Measurements from ENCODE around the gene PIEZO2.
"Not testable (repeated sequence)": the region's sequence is repeated elsewhere in the genome, so short reads cannot be mapped to it uniquely, and the experiment has no call there.

The PIEZO2 gene

DNA sequence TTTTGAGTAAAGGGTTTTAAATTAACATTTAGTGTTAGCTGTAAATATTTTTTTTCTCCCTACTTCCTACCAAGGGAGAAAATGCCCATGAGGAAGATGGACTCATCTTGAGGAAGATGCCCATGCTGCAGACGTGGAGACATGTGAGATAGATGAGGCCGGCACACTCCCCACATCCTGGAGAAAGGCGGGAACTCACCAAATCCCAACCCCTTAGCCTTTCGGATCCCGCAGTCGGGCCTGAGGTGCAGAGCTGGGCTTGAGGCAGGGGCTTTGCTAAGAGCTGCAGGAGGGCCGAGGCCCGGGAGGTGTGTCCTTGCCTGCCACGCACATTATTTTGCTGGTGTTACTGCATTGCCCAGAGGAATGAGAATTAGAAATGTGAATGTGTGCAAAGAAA, 485.6 kb downstream of the PIEZO2 start:
- TF ChIP-seq JUND (IDR thresholded peaks at IDR 0.05; ENCODE audit: low read depth): no peak
- in situ Hi-C loops (cut with HindIII; ENCODE audit: low pct_unique_long_range_greater_than_20kb, low sequenced_read_pairs): no loop called here
- DNase-seq (ENCODE audit: low read depth in 1 of 2, low spot score in 1 of 2): no peak

DNA sequence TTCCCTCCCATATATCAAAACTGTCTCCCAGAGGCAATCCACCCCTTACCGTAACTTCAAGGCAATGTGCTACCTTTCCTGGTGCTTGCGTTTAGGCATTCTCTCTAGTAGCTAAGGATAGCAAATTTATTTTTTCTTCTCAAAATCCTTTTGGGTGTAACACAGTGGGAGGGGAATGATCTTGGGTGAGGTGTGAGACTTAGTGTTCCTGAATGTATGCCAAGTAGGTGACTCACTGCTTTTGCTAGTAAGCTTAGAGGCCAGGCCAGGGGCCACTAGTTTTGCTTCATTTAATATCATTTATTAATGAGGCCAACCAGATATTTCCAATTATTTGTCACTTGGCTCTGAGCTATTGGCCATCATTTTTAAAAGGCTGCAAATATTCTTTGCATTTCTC, 488.1 kb downstream of the PIEZO2 start:
- in situ Hi-C loops (cut with HindIII; ENCODE audit: low pct_unique_long_range_greater_than_20kb, low sequenced_read_pairs): no loop called here
- no peak for DNase-seq (ENCODE audit: low read depth in 1 of 2, low spot score in 1 of 2)
- no peak for TF ChIP-seq JUND (IDR thresholded peaks at IDR 0.05; ENCODE audit: low read depth)

DNA sequence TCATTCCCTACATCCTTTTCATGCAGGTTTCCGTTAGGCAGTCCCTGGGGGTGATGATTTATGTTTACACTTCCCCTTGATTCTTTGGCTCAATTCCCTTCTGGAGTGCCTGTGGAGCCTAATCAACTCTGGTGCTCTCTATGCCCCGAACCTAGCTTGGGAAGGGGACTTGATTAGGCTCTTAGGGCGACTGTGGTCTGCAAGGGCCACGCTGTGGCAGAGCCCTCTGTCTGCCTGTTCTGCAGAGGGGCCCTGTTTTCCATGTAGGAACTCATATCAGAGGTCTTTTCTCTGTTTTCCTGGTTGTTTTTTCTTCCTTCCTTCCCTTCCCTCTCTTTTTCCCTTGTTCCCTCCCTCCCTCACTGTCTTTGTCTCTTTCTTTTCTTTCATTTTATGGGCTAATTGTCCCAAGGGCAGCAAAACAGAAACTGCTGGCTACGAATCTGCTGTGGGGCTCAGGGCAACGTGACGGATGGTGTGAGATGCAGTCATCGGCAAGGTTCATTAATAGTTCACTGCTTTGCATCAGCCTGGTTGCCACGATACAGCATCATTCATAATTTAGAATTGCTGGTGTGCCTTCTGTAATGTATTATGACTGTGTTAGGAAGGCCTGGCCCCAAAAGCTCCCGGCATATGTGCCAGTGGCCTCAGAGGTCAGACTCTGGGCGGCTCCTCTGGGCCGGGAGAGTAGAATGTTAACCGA, 489.0 kb downstream of the PIEZO2 start:
- no peak for TF ChIP-seq JUND (IDR thresholded peaks at IDR 0.05; ENCODE audit: low read depth)
- in situ Hi-C loops (cut with HindIII; ENCODE audit: low pct_unique_long_range_greater_than_20kb, low sequenced_read_pairs): no loop called here

DNA sequence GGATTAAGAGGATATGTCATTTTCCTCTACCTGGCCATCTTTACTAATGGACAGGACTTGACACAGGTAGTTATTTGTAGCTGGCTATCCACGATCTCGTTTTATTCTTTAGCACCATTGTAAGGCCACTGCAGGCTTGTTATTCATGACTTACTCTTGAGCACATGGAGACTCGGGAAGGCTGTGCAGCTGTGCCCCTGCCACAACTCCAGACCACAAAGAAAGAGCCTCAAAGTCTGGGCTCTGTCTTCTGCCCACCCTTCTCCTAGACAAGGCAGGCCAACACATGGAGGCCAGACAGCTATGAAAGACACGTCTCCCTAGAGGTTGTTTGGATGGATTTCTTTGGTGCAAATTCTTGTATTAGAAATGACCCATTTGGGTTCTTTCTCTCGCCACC, 489.8 kb downstream of the PIEZO2 start:
- in situ Hi-C loops (cut with HindIII; ENCODE audit: low pct_unique_long_range_greater_than_20kb, low sequenced_read_pairs): no loop called here
- no peak for DNase-seq (ENCODE audit: low read depth in 1 of 2, low spot score in 1 of 2)
- no peak for TF ChIP-seq JUND (IDR thresholded peaks at IDR 0.05; ENCODE audit: low read depth)

More for the DNA sequence above, 489.0 kb downstream of the PIEZO2 start:
- DNase-seq (ENCODE audit: low read depth in 1 of 2, low spot score in 1 of 2): no peak

DNA sequence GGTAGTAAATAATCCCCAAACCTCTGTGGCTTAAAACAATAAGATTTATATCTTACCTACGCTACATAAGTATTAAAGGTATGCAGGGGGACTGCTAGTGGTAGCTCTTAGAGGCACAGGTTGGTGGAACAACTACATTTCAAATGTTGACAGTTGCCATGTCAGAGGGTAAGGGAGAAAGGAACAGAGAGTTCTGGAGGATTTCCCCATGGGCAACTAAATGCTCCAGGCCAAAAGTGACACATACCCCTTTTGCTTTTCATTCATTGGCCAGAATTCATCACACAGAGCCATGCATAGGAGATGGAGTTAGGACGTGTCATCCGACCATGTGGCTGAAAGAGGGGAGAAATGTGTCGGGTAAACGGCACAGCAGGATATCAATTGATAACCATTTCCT, 490.4 kb downstream of the PIEZO2 start:
- in situ Hi-C loops (cut with HindIII; ENCODE audit: low pct_unique_long_range_greater_than_20kb, low sequenced_read_pairs): no loop called here
- DNase-seq (ENCODE audit: low read depth in 1 of 2, low spot score in 1 of 2): no peak
- TF ChIP-seq JUND (IDR thresholded peaks at IDR 0.05; ENCODE audit: low read depth): no peak

DNA sequence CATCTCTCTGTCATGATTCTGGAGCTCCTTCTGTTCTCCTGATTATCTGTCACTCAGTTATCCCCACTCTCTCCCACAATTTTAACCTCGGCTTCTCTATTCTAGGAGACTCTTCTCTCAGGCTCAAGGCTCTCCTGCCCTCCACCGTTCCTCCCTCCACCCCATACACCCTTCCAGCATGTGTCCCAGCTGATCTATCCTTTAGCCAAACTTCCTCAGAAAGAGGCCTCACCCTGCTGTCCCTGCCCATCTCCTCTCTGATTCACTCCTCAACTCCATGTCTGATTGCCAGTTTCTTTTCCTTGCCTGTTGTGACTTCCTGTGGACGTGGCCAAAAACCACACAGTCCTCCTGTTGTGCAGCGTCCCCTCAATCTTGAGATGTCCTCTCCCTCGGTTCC, 505.4 kb downstream of the PIEZO2 start:
- DNase-seq (ENCODE audit: low read depth in 1 of 2, low spot score in 1 of 2); in situ Hi-C loops (cut with HindIII; ENCODE audit: low pct_unique_long_range_greater_than_20kb, low sequenced_read_pairs): not testable (repeated sequence)

DNA sequence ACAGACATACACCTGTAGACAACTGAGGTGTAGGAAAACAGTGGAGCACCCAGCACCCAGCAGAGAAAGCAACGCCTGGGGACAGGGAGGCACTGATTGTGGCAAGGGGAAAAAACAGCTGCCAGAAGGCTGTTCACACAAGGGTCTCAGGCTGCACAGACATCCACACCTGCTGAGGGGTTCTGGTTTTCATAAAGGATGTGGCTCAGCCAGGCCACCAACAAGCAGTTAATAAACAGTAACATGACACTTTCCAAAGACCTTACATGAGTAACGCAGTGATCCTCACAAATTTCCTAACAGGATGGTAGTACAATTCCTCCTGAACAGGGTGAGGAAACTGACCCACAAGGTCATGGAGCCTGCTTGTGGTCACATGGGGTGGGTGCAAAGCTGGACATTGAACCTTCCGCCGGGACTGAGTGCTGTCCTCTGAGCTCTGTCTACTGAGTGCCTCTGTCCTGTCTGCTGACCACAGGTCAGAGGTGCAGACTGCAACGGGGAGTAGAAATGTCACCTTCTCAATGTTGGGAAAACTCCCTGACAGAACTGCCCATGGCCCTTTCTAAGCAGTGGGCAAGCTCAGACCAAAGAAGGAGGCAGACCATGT, 506.3 kb downstream of the PIEZO2 start:
- DNase-seq (ENCODE audit: low read depth in 1 of 2, low spot score in 1 of 2); in situ Hi-C loops (cut with HindIII; ENCODE audit: low pct_unique_long_range_greater_than_20kb, low sequenced_read_pairs): not testable (repeated sequence)

DNA sequence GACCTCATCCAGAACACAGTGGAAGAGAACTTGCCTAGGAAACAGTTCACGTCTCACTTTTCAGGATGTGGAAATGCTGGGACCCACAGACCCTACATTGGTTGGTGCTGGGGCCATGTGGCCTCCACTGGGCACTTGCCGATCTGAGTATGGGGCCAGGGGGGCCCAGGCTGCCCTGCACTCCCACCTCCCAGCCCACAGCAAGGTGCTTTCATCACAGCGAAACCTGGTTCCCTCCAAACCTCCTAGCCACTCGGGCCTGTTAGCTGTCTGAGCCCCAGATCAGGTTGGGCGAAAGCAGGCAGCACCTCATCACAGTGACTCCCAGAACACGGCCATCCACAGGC, 510.9 kb downstream of the PIEZO2 start:
- in situ Hi-C loops (cut with HindIII; ENCODE audit: low pct_unique_long_range_greater_than_20kb, low sequenced_read_pairs): not testable (repeated sequence)

DNA sequence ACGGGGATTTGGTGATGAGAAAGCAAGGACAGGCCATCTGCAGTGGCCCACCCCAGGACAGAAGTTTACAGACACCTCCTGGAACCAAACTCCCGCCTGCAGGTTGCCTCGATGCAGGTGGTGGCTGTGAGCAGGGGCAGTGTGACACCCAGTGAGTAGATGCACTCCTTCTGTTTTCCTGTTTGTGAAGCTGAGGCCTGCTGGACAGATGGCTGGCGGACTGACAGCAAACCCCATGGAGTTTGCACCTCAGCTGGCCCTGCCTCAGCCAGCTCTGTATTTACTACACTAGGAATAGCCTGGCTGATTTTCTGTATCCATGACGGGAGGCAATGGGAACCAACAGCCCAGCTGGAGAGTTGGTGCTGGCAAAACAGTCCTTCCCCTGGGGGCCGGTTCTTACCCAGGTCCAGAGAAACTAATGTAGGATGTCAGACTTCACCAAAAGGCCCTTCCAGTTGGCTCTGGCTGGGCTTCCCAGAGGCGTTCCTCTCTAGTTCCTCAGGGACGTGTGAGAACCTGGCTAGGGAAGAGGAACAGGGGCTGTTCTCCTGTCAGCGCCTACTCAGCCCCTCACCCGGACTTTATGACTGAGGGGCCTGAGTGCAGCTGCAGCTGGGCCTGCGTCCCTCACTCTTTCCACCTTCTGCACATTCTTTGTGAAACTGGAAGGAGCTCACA, 511.4 kb downstream of the PIEZO2 start:
- DNase-seq (ENCODE audit: low read depth in 1 of 2, low spot score in 1 of 2); in situ Hi-C loops (cut with HindIII; ENCODE audit: low pct_unique_long_range_greater_than_20kb, low sequenced_read_pairs): not testable (repeated sequence)

More for the DNA sequence above, 510.9 kb downstream of the PIEZO2 start:
- not testable (repeated sequence) for DNase-seq (ENCODE audit: low read depth in 1 of 2, low spot score in 1 of 2)

DNA sequence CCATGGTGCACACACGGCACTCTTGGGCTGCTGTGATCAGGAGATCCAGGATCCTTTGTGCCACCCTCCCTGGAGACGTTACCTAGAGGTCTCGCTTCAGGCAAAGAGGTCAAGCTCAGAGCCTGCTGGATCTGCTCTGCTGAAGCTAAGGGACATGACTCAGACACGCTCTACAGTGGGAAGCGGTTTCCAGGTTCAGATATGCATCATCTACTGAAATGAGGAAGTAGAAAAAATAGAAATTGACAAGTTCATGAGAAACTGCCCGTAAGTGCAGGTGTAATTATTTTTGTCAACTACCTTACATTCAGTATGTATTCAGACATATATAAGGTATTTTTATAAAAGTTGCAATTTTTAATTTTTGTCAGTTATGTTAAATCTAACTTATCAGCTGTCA, 520.3 kb downstream of the PIEZO2 start:
- in situ Hi-C loops (cut with HindIII; ENCODE audit: low pct_unique_long_range_greater_than_20kb, low sequenced_read_pairs); DNase-seq (ENCODE audit: low read depth in 1 of 2, low spot score in 1 of 2): not testable (repeated sequence)

DNA sequence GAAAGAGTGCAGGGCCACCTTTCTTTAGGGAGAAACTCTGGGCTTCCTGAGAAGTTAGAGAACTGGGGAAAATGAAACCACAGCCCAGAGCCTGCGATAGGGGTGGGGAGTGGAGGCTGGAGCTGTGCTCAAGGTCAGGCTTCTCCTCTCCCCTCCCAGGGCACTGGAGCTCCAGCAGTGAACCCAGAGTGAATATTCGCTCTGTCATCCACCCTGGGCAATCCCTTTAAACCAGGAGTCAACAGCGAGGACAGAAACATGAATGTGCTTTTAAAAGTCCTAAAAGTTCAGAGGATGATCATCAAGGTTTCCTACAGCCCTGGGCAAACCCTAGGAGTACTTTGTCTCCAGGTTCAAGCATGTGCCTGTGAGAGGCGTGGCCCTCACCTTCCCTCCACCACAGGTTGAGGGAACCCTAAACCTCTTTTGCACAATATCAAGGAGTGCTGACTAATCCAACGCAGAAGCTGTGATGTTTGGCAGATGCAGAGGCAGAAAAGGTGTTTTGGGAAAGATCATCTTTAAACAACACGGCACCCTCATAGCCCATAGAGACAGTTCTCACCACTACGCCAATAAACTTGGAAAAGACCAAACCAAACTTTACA, 522.7 kb downstream of the PIEZO2 start:
- DNase-seq (ENCODE audit: low read depth in 1 of 2, low spot score in 1 of 2); in situ Hi-C loops (cut with HindIII; ENCODE audit: low pct_unique_long_range_greater_than_20kb, low sequenced_read_pairs): not testable (repeated sequence)

DNA sequence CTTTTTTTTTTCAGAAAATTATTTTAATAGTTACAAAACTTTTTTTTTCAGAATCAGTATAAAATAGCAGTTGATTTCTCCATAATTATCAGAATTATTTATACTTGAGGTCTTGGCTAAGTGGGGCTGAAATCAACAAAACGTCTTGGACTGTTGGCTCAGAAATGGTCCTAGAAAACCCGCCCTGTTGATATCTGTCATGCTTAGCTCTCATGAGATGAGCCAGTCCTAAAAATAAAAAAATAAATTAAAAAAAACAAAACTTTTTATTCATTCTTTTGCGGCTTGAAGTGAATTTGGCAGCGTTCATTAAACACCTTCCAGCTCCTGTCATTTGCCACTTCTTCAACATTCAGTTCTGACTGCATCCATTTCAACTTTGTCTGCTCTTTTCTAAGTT, 525.8 kb downstream of the PIEZO2 start:
- DNase-seq (ENCODE audit: low read depth in 1 of 2, low spot score in 1 of 2); in situ Hi-C loops (cut with HindIII; ENCODE audit: low pct_unique_long_range_greater_than_20kb, low sequenced_read_pairs): not testable (repeated sequence)

DNA sequence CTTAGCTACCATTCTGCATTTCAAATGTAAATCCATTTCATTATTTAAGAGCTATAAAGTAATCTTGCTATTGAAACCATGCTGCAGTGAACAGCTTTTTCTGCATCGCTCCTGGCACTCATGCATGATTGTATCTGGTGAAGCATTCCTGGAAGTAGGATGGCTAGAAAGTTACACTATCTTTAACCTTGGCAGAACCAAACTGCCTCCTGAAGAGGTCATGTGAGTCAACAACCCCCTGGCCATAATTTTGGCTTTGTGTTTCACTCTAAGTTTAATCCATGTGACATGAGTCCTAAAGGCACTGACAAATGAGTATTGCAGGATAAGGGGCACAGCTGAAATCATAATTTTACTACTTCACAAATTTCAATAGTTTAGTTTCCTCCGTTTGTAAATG, 526.4 kb downstream of the PIEZO2 start:
- DNase-seq (ENCODE audit: low read depth in 1 of 2, low spot score in 1 of 2); in situ Hi-C loops (cut with HindIII; ENCODE audit: low pct_unique_long_range_greater_than_20kb, low sequenced_read_pairs): not testable (repeated sequence)

DNA sequence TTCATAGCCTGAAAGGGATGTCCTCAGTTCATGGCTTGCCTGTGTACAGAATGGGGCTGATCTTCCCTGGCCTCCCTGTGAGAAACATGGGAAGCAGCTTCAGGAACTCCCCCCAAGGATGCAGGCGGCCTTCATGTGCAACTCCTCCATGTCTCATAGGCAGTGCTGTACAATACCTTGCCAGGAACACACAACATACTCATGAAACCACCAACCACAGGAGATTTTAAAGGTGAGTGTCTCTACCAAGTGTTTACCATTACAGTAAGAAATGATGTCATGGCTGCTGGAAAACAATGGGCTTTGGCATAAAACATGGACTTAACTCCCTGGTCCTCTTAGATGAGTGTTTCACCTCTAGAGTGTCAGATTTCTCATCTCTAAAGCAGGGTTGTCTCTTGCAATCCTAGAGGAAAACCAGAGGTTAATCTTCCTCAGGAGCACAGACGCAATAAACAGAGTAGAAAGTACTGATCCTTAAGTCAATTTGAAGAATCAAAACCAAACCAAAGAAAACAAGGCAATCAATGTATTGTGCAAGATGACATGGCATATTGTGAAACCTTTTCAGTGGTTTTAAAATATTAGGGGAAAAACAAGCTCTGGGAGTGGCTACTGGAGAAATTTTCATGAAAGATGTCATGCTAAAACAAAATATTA, 528.6 kb downstream of the PIEZO2 start:
- in situ Hi-C loops (cut with HindIII; ENCODE audit: low pct_unique_long_range_greater_than_20kb, low sequenced_read_pairs); DNase-seq (ENCODE audit: low read depth in 1 of 2, low spot score in 1 of 2): not testable (repeated sequence)
